NCI-H345 (cell line): ENCODE results near the gene MALAT1.
"Not testable (repeated sequence)": the region's sequence is repeated elsewhere in the genome, so short reads cannot be mapped to it uniquely, and the experiment has no call there.

Experiments
- DNase-seq: peaks from one replicate; lab custom pipeline; 2025; lab: John Stamatoyannopoulos, UW

The MALAT1 gene

GRCh38 chr11:65522718-65523630 is 24.1 kb downstream of the MALAT1 start:
- not testable (repeated sequence) for DNase-seq

- not testable (repeated sequence) for DNase-seq
These were observed 24.8 kb downstream of the MALAT1 start for GRCh38 chr11:65523631-65523968.

GRCh38 chr11:65524014-65524740 is 25.3 kb downstream of the MALAT1 start:
- no peak for DNase-seq

DNA sequence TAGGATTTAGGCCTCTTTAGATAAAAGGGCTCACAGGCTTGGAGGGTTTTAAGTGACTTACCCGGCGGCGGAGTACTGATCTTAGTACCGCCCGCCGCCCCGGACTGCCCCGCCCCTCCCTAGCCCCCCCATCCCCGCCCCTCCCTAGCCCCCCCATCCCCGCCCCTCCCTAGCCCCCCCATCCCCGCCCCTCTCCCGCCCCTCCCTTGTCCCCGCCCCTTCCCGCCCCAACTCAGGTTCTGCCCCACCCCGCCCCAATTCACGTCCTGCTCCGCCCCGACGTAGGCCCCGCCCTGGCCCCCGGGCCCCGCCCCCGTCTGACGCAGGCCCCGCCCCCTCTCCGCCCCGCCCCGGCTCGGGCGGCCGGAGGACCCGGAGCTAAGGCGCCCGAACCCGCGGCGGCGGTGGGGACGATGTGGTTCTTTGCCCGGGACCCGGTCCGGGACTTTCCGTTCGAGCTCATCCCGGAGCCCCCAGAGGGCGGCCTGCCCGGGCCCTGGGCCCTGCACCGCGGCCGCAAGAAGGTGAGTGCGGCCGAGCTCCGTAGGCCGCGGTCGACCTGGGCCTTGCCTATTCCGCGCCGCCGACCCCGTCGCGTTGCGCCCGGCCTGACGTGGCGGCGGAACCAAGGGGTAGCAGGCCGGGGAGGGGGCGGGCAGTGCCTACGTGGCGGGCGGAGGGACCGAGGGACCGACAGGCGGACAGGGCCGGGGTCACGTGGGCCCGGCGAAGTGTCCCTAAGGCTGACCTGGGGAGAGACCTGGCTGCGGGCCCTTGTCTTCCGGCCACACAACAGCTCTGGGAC is 26.1 kb downstream of the MALAT1 start, which contains the start of gene SCYL1:
Gene SCYL1, plus strand, starts transcription at position 343 of the 805 bp plus-strand sequence. Its CDS starts 71 bp downstream, at position 414.
- DNase-seq = peak; percentile 64

GRCh38 chr11:65525546-65526480 is 27.0 kb downstream of the MALAT1 start:
- no peak for DNase-seq

GRCh38 chr11:65526744-65527143 is 27.9 kb downstream of the MALAT1 start:
- DNase-seq = no peak

DNA sequence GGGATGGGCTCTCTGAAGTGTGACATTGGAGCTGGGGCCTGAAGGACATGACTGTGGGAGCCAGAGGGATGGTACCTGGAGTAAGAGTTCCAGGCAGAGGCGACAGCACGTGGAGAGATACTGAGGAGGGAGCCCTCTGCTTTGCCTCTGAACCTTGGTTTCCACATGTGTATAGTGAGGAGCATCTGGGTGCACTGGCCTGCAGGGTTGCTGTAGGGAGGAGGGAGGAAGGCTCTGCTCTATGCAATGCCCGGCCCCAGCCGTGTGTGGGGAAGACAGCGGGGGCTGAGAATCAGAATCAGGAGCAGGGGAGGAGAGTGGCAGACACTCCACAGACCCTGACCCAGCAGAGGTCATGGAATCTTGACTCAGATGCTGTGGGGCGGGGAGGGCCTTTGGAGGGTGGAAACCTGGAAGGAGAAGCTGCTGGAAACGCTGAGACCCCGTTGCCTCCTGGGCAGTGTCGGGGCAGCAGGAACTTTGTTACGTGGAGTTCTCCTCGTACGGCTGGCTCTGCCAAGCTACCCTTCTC is 30.0 kb downstream of the MALAT1 start:
- DNase-seq = no peak

DNA sequence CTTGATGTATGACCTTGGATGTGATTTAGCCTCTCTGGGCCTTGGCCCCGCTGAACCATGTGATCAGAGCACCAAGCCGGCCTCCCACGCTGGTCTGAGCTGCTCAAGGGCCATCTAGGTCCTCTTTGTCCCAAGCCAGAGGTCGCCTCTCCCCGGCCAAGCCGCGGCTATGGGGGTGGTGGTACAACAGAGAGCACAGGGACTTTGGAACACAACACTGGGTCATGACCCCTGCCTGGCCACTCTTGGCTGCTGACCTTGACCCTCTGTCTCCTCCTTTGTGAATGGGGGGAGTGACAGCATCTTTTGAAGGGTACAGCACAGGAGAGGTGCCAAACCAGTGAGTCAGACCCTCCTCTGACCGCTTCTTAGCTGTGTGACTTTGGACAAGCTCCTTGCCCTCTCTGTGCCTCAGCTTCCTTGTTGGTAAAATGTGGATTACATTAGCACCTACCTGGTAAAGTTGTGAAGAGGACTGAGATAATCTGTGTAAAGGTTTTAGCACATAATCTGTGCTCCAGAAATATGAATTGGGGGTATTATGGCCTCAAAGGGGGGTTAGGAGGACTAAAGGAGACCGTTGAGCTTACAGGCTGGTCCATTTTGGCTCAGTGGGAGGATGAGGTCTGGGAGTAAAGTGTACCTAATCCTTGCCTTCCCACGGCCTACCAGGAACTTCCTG is 30.8 kb downstream of the MALAT1 start:
- no peak for DNase-seq

DNA sequence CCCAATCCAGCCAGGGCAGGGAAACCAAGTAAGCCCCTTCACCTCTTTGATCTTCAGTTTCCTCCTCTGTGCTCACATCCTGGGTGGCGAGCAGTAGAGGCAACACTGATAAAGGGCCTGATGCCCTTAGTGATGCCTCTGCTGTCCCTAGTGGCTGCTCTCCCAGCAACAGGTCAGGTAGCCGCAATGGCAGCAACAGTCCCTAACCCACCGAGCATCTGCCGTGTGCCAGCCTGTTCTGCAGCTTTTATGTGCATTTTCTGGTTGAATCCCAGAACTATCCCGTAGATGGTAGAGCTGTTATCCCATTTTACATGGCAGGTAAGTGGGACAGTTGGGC is 31.3 kb downstream of the MALAT1 start:
- DNase-seq = no peak

DNA sequence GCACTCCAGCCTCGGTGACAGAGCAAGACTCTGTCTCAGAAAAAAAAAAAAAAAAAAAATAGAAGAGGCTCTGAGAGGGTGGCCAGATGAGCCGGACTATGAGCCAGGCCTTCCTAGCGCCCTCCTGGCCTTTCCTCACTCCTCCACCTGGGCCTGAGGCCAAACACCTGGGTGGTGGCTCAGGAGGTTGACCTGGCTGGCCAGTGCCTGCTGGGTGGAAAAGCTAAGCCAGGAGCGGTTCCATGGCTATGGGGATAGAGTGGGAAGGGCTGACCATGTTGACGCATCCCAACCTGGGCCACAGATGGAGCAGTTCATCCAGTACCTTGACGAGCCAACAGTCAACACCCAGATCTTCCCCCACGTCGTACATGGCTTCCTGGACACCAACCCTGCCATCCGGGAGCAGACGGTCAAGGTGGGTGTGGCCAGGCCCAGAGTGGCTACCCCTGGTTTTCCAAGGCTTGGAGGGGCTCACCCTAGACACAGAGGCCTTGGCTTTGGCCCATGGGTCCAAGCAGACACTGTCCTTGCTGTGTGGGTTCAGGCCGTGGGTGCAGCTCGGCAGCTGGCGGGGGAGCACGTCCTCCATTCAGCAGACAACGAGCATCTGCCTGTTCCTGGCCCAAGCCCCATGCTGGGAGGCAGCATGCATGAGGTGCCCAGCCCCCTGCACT is 33.7 kb downstream of the MALAT1 start:
- no peak for DNase-seq

DNA sequence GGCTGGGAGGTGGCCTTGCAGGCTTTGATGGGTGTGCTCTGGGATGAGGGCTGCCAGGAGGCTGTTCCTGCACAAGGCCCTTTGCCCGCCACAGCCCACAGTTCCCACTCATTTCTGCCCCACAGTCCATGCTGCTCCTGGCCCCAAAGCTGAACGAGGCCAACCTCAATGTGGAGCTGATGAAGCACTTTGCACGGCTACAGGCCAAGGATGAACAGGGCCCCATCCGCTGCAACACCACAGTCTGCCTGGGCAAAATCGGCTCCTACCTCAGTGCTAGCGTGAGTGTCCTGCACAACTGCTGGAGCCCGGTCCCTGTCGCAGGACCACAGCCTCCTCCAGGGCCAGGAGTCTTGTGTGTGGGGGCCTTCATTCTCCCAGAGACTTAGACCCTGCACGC is 36.3 kb downstream of the MALAT1 start:
- no peak for DNase-seq

- DNase-seq = no peak
These were observed 37.8 kb downstream of the MALAT1 start for GRCh38 chr11:65536412-65537295.

GRCh38 chr11:65537296-65537597 is 38.4 kb downstream of the MALAT1 start:
- no peak for DNase-seq

- no peak for DNase-seq
These were observed 38.9 kb downstream of the MALAT1 start for GRCh38 chr11:65537620-65538231.

GRCh38 chr11:65538232-65538914 is 39.5 kb downstream of the MALAT1 start:
- DNase-seq = no peak

- DNase-seq = no peak
These were observed 40.3 kb downstream of the MALAT1 start for GRCh38 chr11:65538915-65539743.

- no peak for DNase-seq
These were observed 41.0 kb downstream of the MALAT1 start for GRCh38 chr11:65539744-65540289.
